ENCODE results near the gene THEMIS2.
A peak's percentile ranks its signal among the peaks of the same experiment; 100 is the strongest.

The THEMIS2 gene

GRCh38 chr1:27885114-27885528 lies 12.8 kb downstream of the THEMIS2 start:
- DNase-seq, result no peak

GRCh38 chr1:27885621-27886352 lies 13.4 kb downstream of the THEMIS2 start:
- DNase-seq, result no peak

DNA sequence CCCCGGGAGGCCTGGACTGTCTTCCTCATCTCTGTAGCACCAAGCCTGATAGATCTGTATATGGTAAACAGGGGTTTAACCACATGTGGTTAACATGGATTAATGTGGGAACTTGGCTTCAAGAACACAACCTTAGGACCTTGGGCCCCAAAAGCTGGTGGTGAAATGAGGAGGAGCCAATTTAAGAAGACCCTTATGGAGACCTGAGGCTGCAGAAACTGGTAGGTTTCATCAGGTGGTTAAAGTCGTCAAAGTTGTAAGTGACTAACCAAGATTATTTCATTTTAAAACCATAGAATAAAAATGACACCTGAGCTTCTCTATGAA lies 14.0 kb downstream of the THEMIS2 start:
- DNase-seq, result no peak

- DNase-seq, result no peak
These were observed 14.4 kb downstream of the THEMIS2 start for GRCh38 chr1:27886744-27887143.

DNA sequence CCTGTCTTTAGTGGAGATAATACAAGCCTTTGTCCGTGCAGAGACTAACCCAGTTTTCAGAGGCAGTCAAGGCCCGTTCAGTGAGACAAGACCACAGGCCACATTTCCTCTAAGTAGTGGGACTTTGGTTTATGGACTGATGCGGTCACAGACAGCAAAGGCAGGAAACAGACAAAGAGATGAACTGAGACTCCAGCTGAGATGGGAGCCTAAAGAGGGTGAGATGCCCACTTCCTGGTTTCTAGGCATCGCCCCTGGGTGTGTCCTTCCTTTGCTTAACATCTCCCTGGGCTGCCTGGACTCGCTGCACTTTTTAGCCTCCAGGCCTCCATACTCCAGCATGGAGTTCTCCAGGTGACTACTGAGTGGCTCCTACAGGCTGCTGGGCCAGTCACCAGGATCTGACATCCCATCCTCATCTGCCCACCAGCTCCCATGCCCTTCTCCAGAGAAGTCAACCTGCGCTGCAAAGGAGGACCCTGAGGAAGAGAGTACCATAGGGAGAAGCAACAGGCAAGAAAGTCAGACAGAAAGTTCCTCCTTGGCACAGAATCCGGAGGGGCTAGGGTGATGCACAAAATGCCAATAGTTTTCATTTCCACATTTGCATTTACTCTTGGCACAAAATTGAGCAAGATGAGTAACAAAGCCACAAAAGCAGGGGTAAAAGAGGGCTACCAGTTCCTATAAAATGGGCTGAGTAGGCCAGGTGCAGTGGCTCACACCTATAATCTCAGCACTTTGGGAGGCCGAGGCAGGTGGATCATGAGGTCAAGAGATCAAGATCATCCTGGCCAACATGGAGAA lies 15.1 kb downstream of the THEMIS2 start:
- DNase-seq, result peak in 1 of 51 donors; percentile 10

DNA sequence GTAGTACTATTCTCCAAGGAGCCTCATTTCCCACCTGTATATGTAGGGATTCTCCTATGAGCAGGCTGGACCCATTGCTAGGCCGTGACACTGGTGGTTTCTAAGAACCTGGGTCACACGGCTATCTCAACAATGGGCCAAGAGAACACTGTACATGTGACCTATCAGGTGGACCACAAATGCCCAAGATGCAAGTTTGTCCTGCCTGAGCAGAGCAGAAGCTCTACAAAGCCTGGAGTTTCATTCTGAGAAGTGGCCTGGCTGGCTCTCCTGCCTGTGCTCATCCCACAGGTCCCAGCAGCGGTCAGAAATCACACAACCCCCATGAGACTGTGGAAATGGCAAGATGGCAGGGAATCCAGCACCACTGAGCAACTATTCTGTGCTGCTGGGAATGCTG lies 17.2 kb downstream of the THEMIS2 start:
- DNase-seq, result peak in 1 of 51 donors; percentile 31

- DNase-seq, result peak in 2 of 51 donors; percentile 20 to 27
These were observed 19.0 kb downstream of the THEMIS2 start for GRCh38 chr1:27891196-27891889.

DNA sequence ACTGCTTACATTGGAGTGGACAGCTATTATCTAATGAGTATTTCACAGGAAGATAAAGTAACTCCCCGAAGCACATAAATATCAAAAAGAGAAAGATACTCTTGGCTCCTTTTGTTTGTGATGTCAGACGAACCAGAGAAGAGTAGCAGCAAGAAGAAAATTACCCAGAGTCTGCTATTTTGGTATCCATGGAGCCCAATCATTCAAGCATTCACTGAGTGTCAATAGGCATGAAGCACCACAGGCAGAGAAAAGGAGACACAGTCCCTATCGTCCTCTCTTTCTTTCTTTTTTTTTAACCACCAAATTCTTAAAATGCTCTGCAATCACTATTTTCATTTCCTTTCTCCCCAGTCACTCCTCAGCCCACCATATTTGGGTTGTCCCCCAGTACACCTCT lies 22.2 kb downstream of the THEMIS2 start:
- no peak for DNase-seq

DNA sequence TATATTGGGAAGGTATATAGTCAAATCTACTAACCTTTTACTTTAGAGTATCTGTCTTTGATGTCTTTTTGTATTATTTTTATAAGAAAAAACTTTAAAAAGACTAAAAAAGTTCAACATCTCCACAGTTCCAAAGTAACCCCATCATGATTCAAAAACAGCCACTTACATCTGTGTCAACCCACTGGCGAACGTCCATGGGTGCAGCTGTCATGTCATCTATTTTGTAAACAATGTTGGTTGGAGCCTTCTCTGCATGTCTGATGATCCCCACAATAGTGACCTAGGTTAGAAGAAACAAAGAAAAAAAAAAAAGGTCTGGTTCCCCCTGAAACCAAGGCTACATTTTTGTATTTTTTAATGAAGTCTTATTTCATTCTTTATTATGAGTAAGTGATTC lies 34.4 kb downstream of the THEMIS2 start:
- no peak for DNase-seq

GRCh38 chr1:27912429-27912828 lies 40.1 kb downstream of the THEMIS2 start:
- DNase-seq, result no peak

DNA sequence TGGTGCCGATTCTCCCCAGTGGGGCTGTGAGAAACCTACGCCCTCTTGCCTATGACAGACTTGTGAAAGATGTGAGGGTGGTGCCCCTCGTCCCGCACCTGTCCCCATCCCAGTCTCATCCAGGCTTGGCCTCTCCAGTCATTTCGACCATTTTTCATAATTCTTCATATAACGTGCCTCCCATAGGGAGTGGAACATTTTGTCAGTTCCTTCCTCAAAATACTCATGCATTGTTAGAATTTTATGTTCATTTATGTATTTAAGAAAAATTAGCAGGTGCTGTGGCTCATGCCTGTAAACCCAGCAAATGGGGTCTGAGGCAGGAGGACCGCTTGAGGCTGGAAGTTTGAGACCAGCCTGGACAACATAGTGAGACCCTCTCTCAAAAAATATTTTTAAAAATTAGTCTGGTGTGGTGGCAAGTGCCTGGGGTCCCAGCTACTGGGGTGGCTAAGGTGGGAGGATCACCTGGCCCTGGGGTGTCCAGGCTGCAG lies 42.8 kb downstream of the THEMIS2 start:
- DNase-seq, result no peak

- DNase-seq, result no peak
These were observed 49.9 kb downstream of the THEMIS2 start for GRCh38 chr1:27922272-27922671.

DNA sequence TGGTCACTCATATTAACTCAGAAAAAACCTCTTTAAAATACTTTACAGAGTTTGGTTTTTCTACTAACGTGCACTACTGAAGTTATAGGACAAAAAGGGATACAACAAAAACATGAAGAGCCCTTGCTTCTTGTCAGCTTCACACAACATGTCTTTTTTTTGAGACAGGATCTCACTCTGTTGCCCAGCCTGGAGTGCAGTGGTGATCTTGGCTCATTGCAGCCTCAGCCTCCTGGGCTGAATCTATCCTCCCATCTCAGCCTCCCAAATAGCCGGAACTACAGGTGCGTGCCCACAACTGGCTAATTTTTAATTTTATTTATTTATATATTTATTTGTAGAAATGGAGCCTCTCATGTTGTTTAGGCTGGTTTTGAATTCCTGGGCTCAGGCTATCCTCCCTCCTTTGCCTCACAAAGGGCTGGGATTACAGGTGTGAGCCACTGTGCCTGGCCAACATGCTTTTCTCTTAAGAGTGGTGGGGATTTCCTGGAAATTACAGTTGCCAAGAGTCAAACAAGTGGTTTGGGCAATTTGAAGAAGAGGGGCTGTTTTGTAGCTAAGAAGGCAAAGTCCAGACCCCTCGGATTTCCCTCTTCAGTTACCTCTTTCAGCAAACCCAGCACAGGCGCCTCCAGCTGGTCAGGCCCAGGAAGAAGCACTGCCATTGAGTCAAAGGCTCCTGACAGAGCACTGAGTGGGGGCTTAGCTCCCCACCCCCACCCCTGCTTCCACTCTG lies 56.0 kb downstream of the THEMIS2 start:
- DNase-seq, result no peak

- no peak for DNase-seq
These were observed 58.8 kb downstream of the THEMIS2 start for GRCh38 chr1:27931184-27931583.

- DNase-seq, result no peak
These were observed 59.4 kb downstream of the THEMIS2 start for GRCh38 chr1:27931759-27932158.

GRCh38 chr1:27934818-27935549 lies 62.6 kb downstream of the THEMIS2 start, which contains the start of gene SMPDL3B:
TSS of gene SMPDL3B (plus strand) at chr1:27935000. CDS start at chr1:27935184, 184 bp downstream.
- no peak for DNase-seq

DNA sequence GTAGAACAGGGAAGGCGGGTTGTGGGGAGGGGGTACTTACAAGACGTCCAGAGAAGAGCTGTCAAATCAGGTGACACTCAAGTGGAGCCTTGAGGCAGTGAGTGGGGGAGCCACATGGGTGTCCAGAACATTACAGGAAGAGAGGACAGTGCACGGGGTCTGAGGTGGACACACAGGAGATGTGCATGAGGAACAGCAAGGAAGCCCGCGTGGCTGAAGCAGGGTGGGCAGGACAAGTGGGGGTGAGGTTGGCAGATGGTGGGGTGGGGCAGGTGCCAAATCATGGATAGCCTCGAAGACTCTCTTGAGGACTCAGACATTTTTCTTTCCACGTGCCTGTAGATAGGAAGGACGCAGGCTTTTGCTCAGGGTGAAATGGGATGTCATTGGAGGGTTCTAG lies 63.4 kb downstream of the THEMIS2 start:
- DNase-seq, result no peak

All from hypothalamus (tissue), 51 donors.